HG03095 (cell line): ENCODE data around the gene PKDCC.

Experiments used
- ATAC-seq: cut with Tn5 transposase; IDR thresholded peaks from one replicate; pipeline ENCODE4 v1.9.1; 2021; ENCODE audit warnings: moderate library complexity; ENCODE audit not compliant: unreplicated experiment

PKDCC gene

DNA sequence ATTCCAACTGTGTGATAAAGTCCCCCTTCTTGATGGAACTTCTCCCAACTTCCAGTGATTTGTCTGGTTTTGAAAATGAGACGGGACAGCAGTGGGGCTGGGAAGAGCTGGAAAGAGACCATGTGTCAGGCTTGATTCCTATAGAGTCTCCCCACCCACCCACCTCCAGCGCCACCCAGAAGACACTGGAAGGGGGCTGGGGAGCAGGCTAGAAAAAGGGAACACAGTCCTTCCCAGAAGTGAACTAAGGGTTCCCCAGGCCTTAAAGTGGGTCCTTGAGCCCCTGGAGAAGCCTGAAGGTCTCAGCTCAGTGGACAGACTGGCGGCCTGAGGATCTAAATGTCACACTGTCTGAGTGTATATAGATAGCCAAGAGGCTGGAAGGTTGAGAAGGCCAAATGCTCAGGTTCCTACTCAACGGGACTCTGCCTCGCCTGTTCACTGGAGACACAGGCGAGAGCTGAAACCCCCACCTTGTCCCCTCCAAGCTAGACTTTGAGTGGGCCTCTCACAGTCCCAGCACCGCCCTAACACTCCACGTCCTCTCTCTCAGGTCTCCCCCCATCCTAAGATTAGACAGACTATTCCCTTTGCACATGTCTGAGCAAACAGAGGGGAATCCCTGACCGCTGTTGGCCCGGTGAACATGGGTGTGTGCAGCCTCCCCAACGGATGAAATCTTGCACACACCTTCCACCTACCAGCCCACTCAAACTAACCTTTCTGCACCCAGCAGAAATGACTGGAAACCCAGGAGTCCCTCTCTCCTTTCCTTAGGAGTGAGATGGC is 1.6 kb downstream of the PKDCC start:
- no peak for ATAC-seq

DNA sequence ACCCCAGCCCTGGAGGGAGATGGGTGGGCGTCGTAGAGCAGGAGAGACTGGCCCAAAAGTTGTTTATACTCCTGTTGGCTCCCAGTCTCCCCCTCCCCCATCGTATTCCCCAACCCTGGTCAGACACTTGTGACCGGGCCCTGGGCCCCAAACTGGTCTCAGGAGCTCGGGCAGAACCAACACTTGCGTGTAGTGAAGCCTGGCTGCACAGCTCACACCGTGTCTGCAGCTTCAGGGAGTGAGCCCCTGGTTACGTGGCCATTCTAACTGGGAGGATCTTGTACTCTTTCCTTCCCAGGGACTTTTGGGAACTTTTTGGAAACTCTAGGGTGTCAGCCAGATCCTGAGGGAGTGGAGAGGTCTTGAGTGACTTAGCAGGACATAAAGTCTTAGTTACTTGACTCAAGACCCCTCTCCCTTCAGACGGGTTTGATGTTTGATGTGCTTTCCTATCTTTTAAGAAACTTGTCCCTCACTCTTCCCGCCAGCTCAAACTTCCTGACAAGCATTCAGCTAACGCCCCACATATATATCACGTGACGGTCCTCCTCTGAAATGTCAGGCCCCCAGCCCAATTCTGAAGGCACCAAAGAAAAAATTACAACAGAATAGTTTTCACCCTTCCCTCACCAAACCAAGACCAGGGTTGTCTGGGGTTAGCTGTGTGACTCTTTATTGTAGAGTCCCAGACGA is 2.3 kb downstream of the PKDCC start:
- ATAC-seq, result no peak

DNA sequence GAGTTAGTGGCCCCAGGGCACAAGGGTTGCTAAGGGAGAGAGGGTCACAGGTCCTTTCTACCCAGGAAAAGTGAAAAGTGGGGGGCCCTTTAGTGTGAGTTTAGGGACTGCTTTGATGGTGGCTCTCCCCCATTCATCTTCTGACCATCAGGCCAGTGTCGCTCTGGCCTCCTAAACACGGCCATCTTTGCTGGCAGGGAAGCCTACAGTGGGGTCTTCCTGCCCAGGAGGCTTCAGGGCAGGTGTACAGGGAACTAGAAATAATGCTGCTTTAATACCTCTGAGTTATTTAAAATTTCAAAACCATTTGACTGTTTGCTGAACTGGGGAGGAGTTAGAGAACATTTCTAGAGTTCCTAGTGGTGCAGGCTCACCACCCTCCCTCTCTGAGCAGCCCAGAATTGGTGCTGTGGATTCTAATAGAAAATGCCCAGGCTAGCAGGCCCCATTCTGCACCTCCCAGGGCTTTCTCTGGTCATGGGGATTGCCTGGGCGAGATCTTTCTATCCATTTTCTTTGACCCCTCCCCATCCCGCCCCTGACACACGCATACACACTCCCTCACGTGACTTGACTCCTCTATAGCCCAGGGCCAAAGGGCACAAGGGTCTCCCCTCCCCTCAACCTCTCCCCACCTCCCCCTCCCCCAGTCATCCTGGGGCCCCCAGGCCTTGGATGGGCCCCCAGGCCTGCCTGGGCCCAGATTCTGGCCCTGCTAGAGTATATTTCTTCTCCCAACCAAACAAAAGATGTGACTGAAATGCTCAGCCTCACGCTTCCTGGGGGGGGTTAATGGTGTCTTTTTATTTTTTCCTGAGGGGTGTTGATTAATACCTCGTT is 3.1 kb downstream of the PKDCC start:
- no peak for ATAC-seq

DNA sequence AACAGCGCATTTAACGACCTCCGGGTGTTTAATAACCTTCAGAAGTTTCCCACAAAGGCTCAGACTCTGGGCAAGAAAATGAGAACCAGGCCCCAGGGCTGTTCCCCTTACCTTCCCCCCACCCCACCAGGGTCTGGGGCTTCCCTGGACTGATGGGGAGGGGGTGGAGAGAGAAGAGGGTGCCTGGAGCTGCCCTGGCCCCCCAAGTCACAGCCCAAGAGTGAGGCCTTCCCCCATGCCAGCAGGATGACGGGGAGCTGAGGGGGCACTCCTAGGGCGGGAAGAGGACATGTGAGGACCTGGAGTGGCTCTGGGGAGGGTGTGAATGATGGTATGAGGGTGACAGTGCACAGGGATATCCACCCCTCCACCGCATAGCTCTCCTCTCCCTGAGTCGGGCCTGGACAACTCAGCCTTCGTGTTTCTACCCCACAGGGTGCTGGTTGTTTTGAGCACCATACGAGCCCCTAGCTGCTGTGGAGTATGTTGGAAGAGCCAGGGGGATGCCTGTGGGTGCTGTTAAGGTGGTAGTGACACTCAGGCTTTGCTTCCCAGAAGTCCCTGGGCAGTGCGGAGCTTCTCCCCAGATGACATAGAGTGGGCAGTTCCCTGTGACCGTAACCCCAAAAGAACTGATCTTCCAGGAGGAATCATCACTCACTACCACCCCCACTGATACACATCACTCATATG is 3.9 kb downstream of the PKDCC start:
- ATAC-seq, result no peak

DNA sequence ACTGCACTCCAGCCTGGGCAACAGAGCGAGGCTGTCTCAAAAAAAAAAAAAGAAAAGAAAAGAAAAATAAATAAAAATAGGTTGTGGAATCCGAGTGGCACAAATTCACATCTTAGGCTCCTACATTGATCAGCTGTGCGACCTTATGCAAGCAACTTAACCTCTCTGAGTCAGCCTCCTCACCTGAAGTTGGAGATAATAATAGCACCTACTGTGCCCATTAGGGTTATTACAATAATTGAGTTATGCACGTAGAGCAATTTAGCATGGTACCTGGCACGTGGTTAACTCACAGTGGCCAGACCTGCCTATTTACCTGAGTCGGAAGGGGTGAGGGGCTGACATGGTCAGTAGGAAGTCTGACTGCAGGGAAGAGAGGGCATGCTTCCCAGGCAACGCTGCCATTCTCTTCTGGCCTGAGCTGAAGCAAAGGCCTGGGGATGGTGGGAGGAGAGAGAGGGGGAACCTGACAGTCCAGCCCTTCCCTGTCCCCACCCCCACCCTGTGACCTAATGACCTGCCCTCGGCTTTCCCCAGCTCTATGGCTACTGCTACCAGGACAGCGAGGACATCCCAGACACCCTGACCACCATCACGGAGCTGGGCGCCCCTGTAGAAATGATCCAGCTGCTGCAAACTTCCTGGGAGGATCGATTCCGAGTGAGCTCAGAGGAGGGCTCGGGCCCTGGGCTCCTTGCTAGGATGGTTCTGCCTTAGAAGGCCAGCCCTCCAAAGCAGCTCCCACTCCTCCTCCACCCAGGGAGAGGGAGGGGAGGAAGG is 5.1 kb downstream of the PKDCC start:
- ATAC-seq, result no peak

DNA sequence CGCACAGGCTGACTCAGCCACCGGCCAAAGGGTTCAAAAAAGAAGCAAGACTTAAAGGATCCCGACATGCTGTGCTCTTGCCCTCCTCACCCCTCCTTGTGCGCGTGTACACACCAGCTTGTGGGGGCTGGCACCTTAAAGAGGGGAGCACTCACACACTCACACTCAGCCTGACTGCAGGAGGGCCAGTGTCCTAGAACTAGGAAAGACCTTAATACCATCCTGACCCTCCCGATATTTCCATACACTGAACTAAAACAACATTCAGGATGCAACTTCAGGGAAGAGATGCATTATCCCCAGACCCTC is 5.6 kb downstream of the PKDCC start:
- ATAC-seq, result no peak

DNA sequence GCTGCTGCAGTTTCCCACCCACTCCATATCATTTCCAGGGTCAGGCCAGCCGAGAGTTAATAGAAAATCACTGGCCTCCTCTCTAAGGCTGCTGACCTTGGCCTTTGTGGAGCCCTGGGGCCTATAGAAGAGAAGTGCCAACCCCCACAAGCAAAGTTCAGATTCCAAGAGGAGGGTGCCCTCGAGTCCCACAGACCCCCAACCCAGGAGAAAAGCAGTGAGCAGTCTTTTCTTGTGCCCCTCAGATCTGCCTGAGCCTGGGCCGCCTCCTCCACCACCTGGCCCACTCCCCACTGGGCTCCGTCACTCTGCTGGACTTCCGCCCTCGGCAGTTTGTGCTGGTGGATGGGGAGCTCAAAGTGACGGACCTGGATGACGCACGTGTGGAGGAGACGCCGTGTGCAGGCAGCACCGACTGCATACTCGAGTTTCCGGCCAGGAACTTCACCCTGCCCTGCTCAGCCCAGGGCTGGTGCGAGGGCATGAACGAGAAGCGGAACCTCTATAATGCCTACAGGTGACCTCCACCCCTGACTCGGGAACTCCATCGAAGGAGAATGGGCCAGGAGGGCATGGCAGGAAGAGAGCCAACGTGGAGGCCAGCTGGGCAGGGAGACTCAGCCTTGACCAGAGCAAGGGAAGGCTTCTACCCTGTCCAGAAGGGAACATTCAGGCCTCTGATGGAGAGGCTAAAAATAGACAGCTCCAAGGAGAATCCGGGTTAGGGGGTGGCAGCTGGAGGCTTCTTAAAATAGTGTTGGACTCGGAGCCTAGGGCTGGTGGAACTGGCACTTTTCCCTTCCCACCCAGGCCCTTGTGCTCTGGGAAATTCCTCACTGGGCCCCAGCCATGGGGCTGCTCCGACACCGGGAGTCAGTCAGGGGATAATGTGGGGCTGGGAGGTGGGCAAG is 6.2 kb downstream of the PKDCC start:
- ATAC-seq, result no peak

DNA sequence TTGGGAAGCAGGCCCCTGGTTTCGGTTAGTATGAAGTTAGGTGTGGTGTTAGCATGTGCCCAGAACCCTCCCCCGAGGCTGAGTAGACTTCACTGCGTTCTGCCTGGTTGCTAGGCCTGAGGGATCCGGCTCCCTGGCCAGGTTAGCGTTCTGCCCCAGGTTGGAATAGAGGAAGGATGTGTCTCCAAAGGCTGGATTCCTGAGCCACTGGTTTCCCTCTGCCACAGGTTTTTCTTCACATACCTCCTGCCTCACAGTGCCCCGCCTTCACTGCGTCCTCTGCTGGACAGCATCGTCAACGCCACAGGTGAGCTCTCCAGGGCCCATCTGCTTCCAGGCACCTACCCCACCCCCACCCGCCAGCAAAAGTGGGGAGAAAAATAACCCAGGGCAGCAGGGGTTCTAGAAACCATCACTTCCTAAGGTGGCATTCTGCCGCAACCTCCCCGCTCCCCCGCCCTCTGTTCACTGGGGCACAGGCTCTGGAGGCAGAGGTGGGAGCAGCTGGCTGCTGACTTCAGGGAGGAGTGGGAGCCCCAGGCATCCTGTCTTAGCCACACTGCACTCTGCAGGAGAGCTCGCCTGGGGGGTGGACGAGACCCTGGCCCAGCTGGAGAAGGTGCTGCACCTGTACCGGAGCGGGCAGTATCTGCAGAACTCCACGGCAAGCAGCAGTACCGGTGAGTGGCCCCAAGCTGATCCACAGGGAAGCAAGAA is 7.1 kb downstream of the PKDCC start:
- no peak for ATAC-seq

DNA sequence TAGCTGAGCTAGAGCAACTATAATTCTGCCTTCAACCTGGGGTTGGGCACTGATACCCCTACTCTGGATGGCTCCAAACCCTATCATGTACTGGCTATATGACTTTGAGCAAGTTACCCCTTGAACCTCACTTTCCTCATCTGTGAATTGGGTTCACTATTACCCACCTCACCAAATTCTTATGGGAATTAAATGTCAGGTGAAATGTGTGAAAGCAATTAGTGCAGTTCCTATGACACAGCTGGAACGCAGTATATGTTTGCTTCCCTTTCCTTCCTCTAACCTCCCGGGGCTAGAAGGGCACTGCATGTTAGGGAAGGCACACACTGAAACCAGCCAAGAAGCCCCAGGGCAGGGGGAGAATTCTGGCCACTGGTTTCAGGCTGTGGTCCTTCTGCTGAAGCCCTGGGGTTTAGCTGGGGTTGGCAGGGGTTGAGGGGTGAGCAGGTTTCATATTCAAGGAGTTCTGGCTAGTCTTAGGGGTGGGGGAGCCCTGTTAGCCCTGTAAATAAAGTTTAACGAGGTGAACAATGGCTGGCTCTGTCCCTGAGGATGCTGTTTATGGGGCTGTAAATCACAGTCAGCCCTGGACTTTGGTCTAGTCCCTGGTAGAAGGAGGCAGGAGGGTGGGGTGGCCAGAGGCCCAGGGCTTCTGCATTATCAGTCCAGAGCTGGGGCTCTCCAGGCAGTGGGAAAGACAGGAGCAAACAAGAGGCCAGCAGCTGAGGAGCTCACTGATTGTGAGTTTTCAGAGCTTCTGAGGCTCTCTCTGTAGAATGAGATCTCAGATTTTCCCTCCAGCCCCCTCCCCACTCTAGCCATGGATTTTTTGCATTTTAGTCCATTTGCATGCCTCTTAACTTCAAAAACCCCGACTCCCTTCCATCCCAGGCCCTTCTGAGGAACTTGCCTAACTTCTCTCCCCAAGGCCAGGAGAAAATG is 8.0 kb downstream of the PKDCC start:
- no peak for ATAC-seq

DNA sequence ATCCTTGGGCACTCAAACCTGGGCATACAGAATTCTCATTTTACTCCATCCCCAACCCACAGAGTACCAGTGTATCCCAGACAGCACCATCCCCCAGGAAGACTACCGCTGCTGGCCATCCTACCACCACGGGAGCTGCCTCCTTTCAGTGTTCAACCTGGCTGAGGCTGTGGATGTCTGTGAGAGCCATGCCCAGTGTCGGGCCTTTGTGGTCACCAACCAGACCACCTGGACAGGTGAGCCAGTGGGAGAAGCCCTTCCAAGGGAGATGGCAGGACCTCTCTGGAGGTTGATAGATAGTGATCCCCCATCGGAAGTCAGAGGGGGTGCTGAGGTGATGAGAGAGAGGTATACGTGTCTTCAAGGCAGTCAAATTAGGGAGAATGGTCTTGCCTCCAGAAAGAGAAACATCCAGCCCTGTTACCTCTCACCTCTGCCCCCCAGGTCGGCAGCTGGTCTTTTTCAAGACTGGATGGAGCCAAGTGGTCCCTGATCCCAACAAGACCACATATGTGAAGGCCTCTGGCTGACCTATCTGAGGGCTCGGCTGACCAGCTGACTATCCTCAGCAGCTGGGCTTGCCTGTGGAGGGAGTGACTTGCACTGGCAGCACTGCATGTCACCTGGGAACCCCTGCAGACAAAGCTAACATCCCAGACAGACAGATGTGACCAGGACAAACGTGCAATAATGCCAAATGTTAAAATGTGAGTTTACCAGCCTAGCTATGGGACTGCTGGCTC is 9.5 kb downstream of the PKDCC start:
- ATAC-seq, result no peak

DNA sequence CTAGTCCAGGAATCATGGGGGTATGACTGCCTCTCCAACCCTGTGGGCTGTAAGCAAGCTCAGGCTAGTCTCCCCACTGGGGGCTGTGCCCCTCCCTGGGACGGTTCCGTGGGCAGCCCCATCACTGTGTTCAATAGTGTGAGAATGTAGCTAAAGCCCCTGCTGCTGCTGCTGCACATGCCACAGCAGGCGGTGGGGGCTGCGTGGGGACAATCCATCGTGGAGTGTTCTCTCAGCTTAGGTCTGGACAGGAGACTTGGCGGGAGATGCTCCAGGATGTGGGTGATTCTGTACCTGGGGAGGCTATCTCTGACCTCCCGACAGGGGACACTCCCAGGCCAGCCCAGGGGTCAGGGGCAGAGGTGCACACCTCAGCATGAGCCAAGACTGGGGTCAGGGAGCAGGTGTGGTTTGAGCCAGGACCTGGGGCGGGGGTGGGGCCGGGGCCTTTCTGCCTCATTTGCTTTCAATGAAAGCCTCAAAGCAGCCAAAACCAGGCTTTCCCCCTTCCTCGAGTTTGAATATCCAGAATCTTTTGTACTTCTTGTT is 10.2 kb downstream of the PKDCC start:
- ATAC-seq, result no peak

DNA sequence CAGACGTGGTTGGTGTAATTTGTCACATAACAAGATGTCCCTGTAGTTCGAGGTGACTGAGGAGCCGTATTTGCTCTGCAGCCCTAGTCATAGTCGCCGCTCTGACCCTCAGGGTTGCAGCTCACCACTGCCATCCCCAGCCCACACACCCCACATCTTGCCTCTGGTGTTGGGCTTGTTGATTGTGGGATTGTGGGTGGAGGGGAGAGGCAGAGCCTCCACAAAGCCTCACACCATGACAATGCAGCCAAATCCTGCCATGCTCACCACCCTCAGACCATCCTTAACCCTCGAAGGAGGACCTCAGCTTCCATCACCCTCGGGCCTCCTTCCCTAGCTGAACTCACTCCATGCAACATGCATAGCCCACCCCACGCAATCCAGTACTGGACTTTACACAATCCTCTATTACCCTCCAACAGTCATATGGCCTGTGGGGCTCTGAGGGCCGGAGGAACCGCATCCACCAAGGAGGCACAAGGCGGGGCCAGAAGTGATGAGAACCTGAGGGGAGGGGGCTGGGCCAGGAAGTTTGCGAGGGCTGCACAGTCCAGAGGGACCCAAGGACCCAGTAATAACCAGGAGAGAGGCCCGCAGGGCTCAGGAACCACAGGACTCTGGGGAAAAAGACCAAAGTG is 11.6 kb downstream of the PKDCC start:
- no peak for ATAC-seq

DNA sequence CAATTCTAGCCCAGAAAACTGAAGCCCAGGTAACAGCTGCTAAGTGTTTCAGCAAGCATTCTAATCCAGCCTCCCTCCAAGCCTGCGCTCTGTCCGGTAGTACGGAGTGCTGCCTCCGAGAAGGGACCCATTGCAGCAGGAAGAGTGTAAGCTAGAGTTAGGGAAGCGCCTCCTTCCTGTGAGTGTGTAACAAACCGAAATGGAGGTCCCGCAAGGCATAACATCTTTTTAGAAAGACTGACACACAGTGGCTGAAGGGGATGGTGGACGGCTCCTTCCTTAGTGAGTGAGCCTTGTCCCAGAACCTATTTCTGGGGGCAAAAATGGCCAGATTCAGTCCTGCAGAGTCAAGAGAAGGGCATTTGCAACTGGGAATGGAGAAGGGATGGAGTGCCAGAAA is 12.2 kb downstream of the PKDCC start:
- ATAC-seq, result no peak

DNA sequence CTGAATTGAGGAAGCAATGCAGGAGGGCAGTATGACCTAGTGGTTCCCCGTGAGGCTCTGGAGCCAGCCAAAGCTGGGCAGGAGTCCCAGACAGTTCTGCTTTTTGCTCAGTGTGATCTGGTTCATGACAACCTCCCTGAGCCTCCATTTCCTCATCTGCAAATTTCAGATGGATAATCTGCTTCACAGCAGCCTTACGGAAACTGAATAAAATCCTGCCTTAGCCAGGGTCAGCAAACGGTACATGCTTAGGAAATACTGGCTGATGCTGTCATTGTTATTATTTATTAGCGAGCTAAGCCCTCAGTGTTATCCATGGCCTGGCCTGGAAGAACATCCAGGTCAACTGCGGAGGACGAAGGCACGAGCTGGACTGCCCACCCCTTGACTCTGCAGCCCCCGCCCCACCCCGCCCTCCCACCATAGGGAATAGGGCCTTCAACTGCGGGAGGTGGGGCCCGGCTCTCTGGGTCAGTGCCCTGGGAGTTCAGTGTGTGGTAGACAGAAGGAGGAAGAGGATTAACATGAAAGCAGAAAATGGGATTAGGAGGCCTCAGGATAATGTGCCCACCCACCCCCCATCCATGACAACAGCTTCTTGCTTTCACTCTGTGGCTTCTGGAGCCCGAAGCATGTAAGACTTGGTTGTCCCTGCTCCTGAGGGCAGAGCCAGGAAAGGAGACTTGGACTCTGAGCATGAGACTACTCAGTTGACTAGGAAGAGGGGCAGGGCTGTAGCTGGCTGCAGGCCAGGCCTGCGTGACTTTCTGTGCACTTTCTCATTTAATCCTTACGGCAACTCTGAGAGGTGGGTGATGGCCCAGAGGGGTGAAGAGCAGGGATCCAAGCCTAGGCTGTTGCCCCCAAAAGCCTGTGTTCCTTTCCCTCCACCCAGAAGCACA is 13.1 kb downstream of the PKDCC start:
- no peak for ATAC-seq

DNA sequence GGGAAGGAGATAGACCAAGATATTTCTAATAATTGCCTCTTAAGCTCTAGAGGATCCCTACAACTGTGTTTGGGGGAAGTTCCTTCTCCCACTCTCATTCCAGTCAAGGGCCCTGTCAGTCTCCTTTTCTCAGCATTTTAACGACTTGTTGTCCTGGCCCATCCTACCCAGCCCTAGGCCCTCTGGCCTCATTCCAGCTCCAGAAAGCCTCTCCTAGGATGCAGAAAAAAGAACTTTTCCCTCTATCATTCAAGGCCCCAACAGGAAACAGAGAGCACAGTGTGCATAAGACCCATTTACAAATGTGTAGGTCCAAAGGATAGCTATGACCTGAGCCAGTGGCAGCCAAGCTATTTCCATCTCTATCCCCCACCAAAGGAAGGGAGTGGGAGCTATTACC is 14.0 kb downstream of the PKDCC start:
- no peak for ATAC-seq
